HG03575 (cell line): ENCODE data around the gene NANS.
"Not testable (repeated sequence)": the region's sequence is repeated elsewhere in the genome, so short reads cannot be mapped to it uniquely, and the experiment has no call there.

ENCODE experiments used
- ATAC-seq: cut with Tn5 transposase; IDR thresholded peaks from one replicate; pipeline ENCODE4 v1.9.1; 2021; ENCODE audit not compliant: unreplicated experiment, insufficient number of reproducible peaks, low FRiP score; ENCODE audit errors: extremely low read depth

Gene NANS

GRCh38 chr9:98121058-98121457, 64.5 kb downstream of the NANS start:
- ATAC-seq, result no peak

- ATAC-seq, result not testable (repeated sequence)
Measured at GRCh38 chr9:98124091-98124490, 67.6 kb downstream of the NANS start.

GRCh38 chr9:98124637-98125426, 68.3 kb downstream of the NANS start:
- no peak for ATAC-seq

GRCh38 chr9:98127226-98127625, 70.7 kb downstream of the NANS start:
- no peak for ATAC-seq

GRCh38 chr9:98128316-98128715, 71.8 kb downstream of the NANS start:
- no peak for ATAC-seq

- ATAC-seq, result peak; percentile 51
Measured at GRCh38 chr9:98129451-98129881, 72.9 kb downstream of the NANS start.

- ATAC-seq, result not testable (repeated sequence)
Measured at GRCh38 chr9:98130060-98130459, 73.5 kb downstream of the NANS start.

- ATAC-seq, result no peak
Measured at GRCh38 chr9:98130576-98131228, 74.2 kb downstream of the NANS start.

- no peak for ATAC-seq
Measured at GRCh38 chr9:98132158-98132557, 75.6 kb downstream of the NANS start.
